CD4-positive, alpha-beta T cell treated with Interleukin-4 for 4 hours (primary cell): ENCODE data around the gene C3orf85.
"Not testable (repeated sequence)": the region's sequence is repeated elsewhere in the genome, so short reads cannot be mapped to it uniquely, and the experiment has no call there.

Source experiments
- DNase-seq: peaks from one replicate; pipeline ENCODE4 v3.0.0-alpha.2; 2020

Gene C3orf85, protein sequence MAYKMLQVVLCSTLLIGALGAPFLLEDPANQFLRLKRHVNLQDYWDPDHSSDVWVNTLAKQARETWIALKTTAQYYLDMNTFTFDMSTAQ

DNA sequence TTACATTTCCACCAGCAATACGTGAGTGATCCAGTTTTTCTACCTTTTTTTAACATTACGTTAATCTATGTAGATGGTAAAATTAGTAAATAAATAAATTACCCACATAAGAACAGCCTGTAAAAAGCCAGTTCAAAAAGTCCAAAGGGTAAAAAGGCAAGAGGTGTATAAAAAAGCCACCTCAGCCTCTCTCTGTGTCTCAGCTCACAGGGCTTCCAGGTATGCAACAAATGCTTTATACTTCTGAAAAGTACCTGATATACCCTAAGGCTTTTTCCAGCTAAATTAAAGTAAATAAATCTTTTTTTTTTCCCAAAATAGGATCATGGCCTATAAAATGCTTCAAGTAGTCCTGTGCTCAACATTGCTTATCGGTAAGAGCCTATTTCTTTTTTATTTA, at the start of gene C3orf85:
Gene C3orf85 (plus strand): TSS at position 197 of the 400 bp plus-strand sequence. CDS start 129 bp downstream, at position 326.
- DNase-seq = no peak

DNA sequence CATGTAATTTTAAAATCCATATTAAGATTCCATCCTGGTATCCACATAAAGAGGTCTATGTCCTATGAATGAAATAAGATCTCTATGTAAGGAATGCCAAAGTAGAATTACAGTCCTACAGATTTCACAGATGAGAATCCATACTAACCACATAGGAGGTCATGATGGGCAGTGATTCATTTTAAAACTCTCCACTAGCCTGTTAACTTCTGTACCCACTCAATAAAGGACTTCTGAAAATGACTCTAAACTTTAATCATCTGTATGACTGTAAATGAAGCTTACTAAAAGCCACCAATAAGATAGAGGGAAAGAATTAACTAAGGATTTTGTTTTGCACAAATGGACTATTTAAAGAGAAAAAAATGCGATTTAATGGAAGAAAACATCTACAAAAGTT, 47.3 kb upstream of the C3orf85 start:
- no peak for DNase-seq

DNA sequence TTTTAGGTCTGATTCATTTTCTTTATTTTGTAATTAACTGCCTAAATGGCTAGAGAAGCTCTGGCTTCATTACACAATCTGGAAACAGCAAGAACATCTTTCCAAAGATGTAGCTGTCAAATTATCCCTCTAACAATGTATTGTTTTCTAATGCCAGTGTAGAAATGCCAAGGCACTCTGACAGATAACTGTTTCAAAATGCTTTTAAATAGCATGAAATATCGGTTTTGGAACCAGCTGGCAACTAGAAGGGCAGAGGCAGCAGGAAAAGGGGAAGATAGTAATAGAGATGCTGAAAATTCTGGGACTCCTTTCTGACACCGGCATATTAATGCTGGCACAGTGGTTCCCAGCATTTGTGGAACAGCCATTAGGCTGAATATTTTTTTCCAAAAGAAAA, 44.7 kb upstream of the C3orf85 start:
- DNase-seq = no peak

DNA sequence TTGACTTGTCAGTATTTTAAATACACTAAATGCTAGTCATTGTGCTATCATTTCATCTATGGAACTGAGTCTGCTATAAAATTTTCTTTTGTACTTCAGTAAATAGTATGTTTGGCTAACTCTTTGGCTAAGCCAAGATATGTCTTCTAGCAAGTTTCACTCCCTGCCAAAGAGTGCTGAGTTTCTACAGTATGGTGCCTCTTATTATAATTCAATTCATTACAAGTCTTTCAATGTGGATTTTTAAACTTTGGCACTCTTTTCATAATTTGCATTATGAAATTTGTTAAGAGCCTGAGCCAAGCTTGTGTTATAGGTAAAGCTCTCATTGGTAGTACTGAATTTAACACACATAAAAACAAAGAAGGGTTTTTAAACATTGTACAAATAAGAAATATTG, 43.0 kb upstream of the C3orf85 start:
- no peak for DNase-seq

DNA sequence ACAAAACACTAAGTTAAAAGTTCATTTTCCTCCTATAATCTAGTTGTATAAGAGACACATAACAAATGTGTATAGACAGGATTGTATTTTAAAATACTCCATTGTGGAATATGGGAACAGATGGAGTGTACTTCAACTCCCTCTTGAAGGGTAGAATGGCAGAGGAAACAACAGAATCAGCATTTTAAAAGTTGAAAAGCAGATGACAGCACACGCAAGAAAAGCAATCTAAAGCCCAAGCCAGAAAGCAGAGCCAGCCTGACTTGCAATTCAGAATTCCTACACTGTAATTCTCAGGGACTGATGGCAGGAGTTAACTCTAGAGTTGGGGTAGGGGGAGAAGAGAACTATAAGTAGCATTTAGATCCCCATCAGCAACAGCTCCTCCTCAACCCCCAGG, 41.4 kb upstream of the C3orf85 start:
- DNase-seq = no peak

DNA sequence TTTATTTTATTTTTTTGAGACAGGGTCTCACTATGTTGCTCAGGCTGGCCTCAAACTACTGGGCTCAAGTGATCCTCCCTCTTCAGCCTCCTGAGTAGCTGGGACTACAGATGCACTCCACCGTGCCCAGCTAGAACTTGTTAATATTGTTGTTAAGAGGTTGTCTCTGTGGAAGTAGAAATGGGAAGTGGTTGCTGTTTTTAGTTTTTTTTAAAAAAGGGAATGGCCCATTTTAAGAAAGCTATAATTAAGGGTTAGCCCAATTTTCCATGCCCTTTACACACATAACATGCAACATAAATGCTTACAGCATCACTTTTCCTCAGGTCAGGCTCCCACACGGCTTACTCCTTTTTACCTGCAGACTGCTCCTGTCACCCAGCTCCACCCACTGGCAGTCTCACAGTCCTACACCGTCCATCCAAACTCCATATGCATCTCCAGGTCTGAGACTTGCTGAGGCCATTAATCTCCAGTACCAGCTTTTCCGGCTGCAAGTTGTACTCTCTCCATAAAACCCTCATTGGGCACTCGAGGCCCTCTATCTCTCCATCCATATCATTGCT, 38.4 kb upstream of the C3orf85 start:
- no peak for DNase-seq

DNA sequence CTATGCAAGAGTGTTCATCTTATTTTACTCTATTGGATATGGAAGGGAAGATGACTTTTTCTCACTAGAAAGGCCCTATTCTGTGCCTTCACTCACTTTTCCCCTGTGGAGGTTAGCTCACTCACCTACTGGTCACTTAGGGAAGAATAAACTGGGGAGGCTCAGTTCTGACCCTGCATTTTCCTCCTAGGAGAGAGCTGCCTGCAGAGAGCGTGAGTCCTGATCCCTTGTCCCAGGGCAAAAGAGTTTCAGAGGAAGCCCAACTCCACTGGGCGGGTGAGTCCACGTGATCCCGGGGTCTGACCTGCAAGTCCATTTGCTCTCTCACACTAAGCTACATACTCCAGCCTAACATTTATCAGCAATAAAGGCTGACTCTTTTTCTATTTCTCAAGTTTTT, 26.9 kb upstream of the C3orf85 start:
- no peak for DNase-seq

DNA sequence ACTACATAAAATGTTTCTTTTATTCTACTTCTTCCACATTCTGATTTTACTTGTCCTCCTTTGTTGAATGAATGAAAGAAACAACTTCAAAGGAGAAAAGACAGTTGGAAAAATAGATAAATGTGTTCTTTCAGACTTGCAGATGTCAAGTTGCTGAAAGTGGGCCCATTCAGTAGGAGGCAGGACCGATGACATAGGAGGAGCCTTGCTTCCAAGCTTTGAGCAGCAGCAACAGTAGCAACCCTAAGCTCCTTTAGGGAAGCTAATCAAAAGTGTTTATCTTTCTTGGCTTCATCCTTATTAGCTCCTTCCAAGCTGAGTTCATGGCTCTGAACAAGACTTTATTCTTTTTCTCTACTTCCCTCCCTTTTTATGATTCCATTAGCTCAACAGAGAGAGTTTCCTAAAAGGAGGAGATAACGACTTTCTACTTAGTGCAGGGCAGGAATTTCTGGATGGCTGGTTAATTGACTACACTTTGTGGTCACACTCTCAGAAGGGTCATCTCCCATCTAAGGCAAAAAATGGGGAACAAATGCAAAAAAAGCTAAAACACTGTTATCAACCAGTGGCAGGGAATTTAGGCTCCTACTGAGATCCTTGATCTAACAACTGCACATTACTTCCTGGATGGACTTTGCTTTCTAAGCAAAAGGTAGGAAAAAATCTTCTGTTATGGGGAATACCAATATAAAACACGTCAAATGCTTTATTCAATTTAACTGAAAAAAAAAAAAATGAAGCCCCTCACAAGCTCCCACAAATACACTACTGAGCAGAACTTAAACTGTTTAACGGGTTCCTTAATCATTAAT, 23.4 kb upstream of the C3orf85 start:
- DNase-seq = no peak

- no peak for DNase-seq
Measured at GRCh38 chr3:109114746-109115145, 21.8 kb upstream of the C3orf85 start.

GRCh38 chr3:109115451-109115850, 21.1 kb upstream of the C3orf85 start:
- no peak for DNase-seq

DNA sequence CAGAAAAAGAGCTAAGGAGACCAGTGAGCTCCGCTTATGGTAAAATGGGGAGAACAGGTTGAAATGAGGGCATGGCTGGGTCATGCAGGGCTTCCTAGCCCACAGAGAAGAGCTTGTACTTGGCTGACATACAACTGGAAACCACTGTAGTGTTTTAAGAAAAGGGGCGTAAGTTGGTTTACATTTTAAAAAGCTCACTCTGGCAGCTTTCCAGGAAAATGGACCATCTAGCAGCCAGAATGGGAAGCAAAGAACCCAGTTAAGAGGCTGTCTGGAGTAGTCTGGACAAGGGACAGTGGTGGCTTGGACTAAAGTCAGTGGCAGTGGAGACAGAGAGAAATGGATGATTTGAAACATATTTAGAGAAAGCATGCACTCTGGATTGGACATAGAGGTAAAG, 20.5 kb upstream of the C3orf85 start:
- DNase-seq = no peak

GRCh38 chr3:109117939-109118338, 18.6 kb upstream of the C3orf85 start, which contains the start of gene MORC1:
Gene MORC1, minus strand, starts transcription at chr3:109118134. Its CDS starts 75 bp downstream, at chr3:109118059.
- DNase-seq = no peak

- DNase-seq = no peak
Measured at GRCh38 chr3:109118584-109118983, 17.9 kb upstream of the C3orf85 start.

- no peak for DNase-seq
Measured at GRCh38 chr3:109122690-109123089, 13.8 kb upstream of the C3orf85 start.

DNA sequence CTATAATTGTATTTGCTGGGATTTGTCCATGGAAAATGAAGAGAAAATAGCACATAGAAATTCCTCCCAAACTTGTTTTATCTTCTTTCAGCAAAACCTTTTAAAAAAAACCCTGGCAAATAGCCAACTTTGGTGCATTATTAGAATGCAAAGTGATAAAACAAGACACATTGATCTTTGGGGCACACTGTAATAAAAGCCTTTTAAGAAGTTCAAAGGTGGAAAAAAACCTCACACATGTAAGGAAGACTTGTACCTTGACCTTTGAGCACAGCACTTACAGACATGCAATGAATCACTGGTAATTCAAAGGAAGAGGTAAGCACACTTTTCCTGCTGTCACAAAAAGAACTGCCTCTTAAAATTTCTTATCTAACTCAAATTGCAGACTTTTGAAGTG, 10.6 kb upstream of the C3orf85 start:
- DNase-seq = no peak

DNA sequence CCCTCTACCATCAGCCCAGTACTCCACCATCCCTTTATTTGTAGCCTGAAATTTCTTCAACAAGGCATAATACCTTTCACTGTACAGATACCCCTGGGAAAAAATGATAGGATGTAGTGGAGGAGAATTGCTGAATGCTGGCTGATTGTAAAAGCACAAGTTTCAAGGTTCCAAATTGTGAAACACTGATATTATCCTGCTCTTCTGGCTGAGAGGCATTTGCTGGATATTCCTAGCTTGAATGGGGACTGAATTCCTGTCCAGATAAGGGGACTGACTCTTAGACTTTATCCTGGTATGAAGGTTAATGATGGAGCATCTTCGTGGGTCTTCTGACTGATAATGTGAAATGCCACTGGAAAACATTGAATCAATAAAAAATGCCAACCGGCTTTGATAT, 9.0 kb upstream of the C3orf85 start:
- no peak for DNase-seq

- no peak for DNase-seq
Measured at GRCh38 chr3:109131276-109131675, 5.2 kb upstream of the C3orf85 start.

- no peak for DNase-seq
Measured at GRCh38 chr3:109132801-109133473, 3.6 kb upstream of the C3orf85 start.

GRCh38 chr3:109133474-109133816, 3.1 kb upstream of the C3orf85 start:
- DNase-seq = not testable (repeated sequence)

GRCh38 chr3:109137761-109138160, 1.2 kb downstream of the C3orf85 start:
- no peak for DNase-seq

DNA sequence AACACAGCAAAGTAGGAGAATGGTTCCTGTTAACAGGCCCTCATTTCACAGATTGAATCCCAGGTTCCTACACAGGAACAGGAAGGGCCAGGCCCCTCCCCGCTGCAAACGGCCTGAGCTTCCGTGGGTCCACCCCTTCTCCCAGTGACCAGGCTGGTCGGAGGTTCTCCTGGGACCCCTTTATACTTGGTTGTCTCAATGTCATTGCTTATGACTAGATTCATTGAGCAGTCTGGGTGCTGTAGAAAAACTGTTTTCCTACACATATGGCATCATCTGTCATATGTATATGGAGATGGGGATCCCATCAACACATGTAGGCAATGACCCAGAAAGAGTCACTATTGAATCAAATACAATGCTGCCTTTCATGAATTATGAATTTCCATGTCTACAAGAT, 3.8 kb downstream of the C3orf85 start:
- DNase-seq = no peak

DNA sequence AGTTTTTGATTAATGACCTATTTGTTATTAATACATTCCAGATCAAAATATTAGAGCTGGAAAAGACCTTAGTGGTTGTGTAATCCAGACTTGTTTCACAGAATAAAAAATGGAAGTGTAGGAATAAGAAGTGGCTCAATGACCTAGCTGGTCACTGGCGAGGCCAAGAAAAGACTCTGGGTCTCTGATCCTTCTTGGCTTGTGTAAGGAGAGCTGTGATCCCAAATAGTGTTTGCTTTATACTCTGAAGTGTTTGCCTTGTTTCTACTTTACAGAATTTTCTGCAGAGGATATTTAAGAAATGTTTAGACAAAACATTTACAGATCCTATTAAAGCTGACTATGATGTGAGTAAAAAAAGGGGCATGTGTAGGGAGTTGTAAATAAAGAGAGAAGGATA, 7.1 kb downstream of the C3orf85 start:
- DNase-seq = no peak

DNA sequence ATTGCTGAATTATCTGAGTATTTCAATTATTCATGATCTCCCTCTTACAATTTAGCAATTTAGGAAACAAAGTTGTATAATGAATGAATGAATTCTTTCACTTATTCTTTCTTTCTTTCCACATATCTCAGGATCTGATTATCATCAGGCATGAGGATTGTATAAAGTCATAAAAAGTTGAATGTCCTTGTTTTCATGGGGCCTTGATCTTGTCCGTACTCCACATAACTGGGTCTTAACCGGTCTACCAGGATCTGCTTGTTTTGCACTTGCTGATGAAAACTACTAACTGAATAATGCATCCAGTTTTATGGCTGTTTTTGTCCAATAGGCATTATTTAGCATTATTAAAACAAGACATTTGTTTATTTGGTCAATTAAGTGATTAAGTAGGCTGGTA, 12.6 kb downstream of the C3orf85 start:
- no peak for DNase-seq

- no peak for DNase-seq
Measured at GRCh38 chr3:109152320-109152719, 15.8 kb downstream of the C3orf85 start.
